Activated CD8-positive, alpha-beta memory T cell treated with anti-CD3 and anti-CD28 coated beads, Interleukin-2, amount 10 ng/mL, durations not matched to agents 7 days and 5 days (primary cell): ENCODE data around the gene STK39. TPM values are rescaled to one million over a fixed set of nuclear protein-coding genes. Genes with fewer than 3 reads are reported as not detected.

Experiments used
- ATAC-seq: fragments of 150-1000 bp; cut with Tn5 transposase; one replicate; pipeline ENCODE4 v1.10.0; 2021; ENCODE audit warnings: moderate library complexity
- CTCF ChIA-PET: fragments of 350-600 bp; sonication (Branson Sonifier 250); formaldehyde crosslinking; loops from one replicate; lab custom pipeline; 2021; ENCODE audit warnings: antibody characterized with exemption; lab: Charles Lee
- DNase-seq: peaks from one replicate; pipeline ENCODE4 v3.0.0-alpha.2; 2020
- H3K27ac Mint-ChIP-seq: one replicate; pipeline ENCODE4 v1.8.0; 2021; ENCODE audit warnings: mild to moderate bottlenecking, mixed read lengths
- H3K27me3 Mint-ChIP-seq: one replicate; pipeline ENCODE4 v1.8.0; 2021; ENCODE audit warnings: mixed read lengths
- H3K36me3 Mint-ChIP-seq: one replicate; pipeline ENCODE4 v1.8.0; 2021; ENCODE audit warnings: mild to moderate bottlenecking, mixed read lengths
- H3K4me1 Mint-ChIP-seq: one replicate; pipeline ENCODE4 v1.8.0; 2021; ENCODE audit warnings: mixed read lengths
- H3K4me3 Mint-ChIP-seq: one replicate; pipeline ENCODE4 v1.8.0; 2021; ENCODE audit warnings: mild to moderate bottlenecking, moderate library complexity, mixed read lengths
- H3K9me3 Mint-ChIP-seq: one replicate; pipeline ENCODE4 v1.8.0; 2022; ENCODE audit warnings: low read depth, mixed read lengths
- total RNA-seq, 2 experiments: library from RNA; stranded (reverse); gene quantifications; one replicate each; pipeline ENCODE4 v1.2.3, GENCODE V29; 2021

The STK39 gene
- total RNA-seq, 2 experiments from 2014 or later = 29.4 to 35.7 TPM

DNA sequence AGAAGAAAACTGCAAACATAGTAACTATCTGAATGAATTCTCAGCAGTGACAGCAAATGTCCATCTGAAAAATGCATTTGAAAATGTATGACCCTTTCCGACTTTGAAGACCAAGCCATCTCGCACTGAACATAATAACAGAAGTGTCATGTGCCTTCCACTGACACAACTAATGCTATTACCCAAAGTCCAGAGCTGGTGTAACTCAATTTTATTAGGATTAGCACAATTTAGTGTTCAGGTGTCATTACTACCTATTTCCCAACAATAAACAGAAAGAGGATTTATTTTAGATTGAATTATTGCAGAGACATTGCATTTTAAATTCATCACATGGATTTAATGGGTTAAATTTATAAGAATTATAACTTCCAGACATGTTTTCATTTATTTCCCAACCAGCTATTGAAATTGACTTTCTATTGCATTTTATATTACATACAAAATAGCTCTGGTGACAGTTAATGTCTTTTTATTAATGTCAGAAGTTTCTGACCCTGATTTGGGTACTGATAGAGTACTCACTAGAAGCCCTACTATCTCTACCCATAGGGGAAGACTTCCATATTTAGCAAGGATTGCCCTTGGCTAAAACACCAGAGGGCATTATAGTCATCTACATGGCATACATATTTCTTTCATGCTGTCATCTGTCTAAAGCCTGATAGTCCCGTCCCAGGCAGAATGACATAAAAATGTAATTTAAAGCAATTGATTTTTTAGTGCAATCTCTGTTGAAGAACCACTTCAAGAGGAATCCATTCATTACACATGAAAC lies 7.0 kb upstream of the STK39 start:
- H3K27me3 Mint-ChIP-seq = peaks cover 2% of the 10 kb centered on the region
- peaks cover 5% of the 10 kb centered on the region for H3K4me1 Mint-ChIP-seq
- no peak overlapping the region for H3K4me3 Mint-ChIP-seq
- CTCF ChIA-PET = no interaction called here
- peaks cover 2% of the 10 kb centered on the region for H3K36me3 Mint-ChIP-seq
- DNase-seq (no peak), ATAC-seq (no peak)
- no peak overlapping the region for H3K27ac Mint-ChIP-seq
- peaks cover 7% of the 10 kb centered on the region for H3K9me3 Mint-ChIP-seq

DNA sequence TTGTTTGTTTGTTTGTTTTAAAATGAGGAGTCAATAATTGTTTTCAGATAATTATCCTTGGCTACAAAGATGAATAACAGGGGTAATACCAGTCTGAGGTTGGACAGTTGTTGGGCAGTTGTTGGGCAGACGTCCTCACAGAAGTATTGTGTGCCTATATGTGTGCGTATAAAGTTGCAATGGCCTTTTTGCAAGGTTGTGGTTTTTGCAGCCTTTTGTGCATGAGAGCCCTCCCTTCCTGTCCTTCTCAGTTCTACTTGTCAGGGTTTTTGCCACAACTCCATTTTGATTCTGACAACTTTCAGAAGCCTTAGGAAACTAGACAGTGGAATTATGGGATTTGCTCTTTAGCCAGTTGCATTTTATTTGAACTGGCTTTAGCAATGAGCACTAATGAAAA lies 6.0 kb upstream of the STK39 start:
- Mint-ChIP-seq H3K4me1 (peaks cover 9% of the 10 kb centered on the region), H3K27ac (no peak overlapping the region), H3K36me3 (no peaks in the 10 kb centered on the region), H3K4me3 (no peak overlapping the region), H3K9me3 (no peaks in the 10 kb centered on the region), H3K27me3 (peaks cover 5% of the 10 kb centered on the region)
- ATAC-seq (no peak), DNase-seq (no peak)
- CTCF ChIA-PET = no interaction called here

DNA sequence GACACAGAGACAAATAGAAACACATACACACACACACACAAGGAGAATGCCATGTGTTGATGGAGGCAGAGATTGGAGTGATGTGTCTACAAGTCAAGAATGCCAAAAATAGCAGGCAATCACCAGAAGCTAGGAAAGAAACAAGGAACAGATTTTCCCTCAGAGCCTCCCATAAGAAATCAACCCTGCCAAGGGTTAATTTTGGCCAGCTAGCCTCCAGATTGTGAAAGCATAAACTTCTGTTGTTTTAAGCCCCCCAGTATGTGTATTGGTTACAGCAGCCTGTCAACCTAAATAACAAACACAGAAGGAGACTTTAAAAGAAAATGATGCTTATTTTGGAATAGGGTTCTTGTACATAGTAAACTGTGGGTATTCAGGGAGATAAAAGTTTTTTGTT lies 5.6 kb upstream of the STK39 start:
- Mint-ChIP-seq H3K27me3 (peaks cover 5% of the 10 kb centered on the region), H3K4me3 (no peak overlapping the region), H3K4me1 (peaks cover 13% of the 10 kb centered on the region), H3K36me3 (no peaks in the 10 kb centered on the region), H3K27ac (no peak overlapping the region), H3K9me3 (no peaks in the 10 kb centered on the region)
- ATAC-seq = no peak
- CTCF ChIA-PET = interaction anchor here (1.3 kb wide), 1 partner anchor 133 kb away, joined by 3 read pairs; no protein-coding TSS in a partner anchor
- DNase-seq = no peak

DNA sequence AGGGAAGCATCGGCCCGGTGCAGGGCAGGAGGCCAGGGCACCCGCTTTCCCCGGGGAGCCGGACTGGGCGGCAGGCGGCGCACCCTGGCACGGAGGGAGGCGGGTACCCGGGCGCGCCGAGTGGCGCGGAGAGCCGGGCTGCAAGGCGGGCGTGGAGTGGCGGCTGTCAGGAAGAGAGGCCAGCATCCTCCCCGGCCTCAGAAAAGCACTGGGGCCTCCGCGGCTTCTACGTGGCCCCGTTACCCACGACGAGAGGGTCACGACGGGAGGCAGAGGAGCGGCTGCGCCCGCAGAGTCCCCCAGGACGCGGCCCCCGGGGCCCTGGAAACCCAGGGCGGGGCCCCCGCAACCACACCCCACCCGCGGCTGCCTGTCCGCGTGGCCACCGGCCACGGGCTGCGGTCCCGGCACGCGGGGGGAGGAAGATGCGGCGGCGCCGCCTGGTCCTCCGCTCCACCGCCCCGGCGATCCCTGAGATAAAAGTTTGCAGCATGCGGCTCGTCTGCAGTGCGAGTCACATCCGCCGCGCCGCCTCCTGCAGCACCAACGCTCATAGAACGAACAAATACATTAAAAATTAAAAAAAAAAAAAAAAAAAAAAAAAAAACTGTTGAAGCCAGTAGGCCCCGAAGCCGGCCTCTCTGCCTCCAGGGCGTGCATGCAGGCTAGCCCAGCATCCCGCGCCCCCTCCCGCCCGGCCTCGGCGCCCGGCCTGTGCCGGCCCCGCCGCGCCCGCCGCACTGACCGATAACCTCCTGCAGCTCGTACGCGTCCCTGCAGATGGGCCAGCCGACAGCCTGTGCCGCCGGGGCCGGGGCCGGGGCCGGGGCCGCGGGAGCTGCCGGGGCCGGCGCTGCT lies 683 bp downstream of the STK39 start:
- Mint-ChIP-seq H3K36me3 (peaks cover 10% of the 10 kb centered on the region), H3K27me3 (peaks cover 5% of the 10 kb centered on the region), H3K27ac (peak overlapping the region; percentile 92), H3K4me3 (peak overlapping the region; percentile 88), H3K9me3 (no peaks in the 10 kb centered on the region), H3K4me1 (peaks cover 38% of the 10 kb centered on the region)
- ATAC-seq (peak; percentile 65), DNase-seq (peak; percentile 89)
- CTCF ChIA-PET = interaction anchor here (0.6 to 1.0 kb wide), 3 partner anchors 51 to 1766 kb away, joined by 3 to 5 read pairs (median 4); no protein-coding TSS in a partner anchor

DNA sequence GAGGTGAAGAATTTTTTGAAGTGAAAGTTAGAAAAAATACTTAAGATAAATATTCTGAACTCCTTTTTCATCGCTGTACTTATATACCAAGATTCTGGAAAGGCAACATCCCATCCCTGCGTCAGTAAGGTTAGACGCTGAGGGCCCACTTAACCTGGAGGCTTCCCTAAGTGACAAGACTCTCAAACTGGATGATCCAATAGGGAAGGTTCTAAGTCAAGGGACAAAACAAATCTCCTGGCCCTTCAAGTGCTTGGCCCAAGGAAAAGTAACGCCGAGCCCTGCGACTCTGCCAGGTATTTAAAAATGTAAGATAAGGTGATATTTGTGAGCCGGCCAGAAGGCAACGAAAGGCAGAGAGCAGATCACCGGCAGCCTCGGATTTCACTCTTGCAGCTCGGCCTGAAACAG lies 1.3 kb downstream of the STK39 start:
- H3K4me1 Mint-ChIP-seq = peaks cover 38% of the 10 kb centered on the region
- CTCF ChIA-PET = no interaction called here
- H3K27ac Mint-ChIP-seq = peak overlapping the region; percentile 92
- peak overlapping the region; percentile 88 for H3K4me3 Mint-ChIP-seq
- no peaks in the 10 kb centered on the region for H3K9me3 Mint-ChIP-seq
- DNase-seq (no peak), ATAC-seq (no peak)
- H3K36me3 Mint-ChIP-seq = peaks cover 10% of the 10 kb centered on the region
- H3K27me3 Mint-ChIP-seq = peaks cover 5% of the 10 kb centered on the region

DNA sequence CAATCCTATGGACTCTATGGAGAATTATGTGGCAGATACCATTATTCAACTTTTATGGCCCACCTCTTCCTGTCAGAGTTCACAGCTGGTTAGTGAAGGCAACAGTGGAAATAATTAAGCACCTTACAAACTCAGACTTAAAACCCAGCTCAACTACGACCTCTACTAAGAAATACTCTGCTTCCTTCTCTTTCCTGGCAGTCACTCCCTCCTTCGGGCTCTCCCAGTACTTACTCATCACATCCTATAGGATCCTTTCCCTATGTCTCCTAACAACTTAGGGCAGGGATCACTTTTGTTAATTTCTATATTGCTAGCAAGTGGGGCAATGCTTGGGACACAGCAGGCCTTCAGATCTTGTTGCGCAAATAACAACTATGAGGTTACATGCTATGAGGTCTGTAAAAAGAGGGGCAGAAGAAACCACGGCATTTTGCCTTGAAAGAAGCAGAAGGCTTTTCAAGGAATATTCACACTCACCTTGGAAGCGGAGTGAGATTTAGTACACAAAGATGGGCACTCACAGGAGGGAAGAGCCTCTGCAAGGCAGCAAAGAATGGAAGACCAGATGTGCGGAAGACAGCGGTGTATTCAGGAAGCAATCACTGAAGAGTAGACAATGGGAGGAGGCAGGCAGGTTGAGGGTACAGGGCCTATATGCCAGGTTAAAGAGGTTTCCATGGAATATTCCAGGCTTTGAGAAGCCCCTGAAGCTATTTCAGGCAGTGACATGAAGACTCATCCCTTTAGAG lies 2.1 kb downstream of the STK39 start:
- DNase-seq (no peak), ATAC-seq (no peak)
- Mint-ChIP-seq H3K4me1 (peaks cover 38% of the 10 kb centered on the region), H3K9me3 (no peaks in the 10 kb centered on the region), H3K27me3 (peaks cover 5% of the 10 kb centered on the region), H3K27ac (peak overlapping the region; percentile 80), H3K4me3 (peak overlapping the region; percentile 75), H3K36me3 (peaks cover 10% of the 10 kb centered on the region)
- CTCF ChIA-PET = no interaction called here

DNA sequence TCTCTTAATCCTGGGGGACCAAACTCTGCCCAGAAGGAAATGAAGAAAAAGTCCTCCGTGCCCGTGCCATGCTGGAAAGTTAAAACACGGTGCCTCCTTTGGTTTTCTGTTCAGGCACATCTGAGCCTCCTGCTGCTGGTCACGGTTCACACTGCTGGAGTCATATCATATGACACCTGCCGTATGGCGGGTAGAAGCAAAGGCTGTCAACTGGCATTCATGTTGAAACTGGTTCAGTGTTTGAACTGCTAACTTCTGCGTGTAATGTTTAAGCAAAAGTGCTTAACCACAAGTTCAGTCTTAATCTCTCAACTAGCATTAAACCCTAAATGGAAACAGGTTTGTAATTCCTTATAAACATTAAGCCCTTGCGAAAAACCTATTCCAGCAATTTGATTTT lies 3.1 kb downstream of the STK39 start:
- H3K27me3 Mint-ChIP-seq = peaks cover 3% of the 10 kb centered on the region
- ATAC-seq (peak; percentile 14), DNase-seq (peak; percentile 75)
- H3K4me1 Mint-ChIP-seq = peaks cover 38% of the 10 kb centered on the region
- peak overlapping the region; percentile 75 for H3K4me3 Mint-ChIP-seq
- peaks cover 10% of the 10 kb centered on the region for H3K36me3 Mint-ChIP-seq
- CTCF ChIA-PET = no interaction called here
- H3K27ac Mint-ChIP-seq = peak overlapping the region; percentile 80
- no peaks in the 10 kb centered on the region for H3K9me3 Mint-ChIP-seq

DNA sequence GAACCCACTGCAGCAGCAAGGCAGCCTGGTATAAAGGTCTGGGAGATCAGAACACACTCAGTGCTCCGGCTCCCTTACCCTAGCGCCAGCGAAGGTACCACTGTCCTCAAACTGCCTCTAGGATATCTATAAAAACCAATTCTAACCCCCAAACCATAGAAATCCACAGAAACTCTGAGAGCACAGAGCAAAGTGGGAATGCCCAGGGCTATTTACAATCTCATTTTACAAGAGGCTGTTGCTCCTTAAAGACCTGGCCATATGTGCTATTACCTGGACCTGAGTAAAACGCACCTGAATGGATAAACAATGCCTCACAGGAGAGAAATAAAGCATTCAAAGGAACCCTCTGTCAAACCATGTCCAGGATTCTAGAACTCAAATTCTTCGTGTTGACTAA lies 4.3 kb downstream of the STK39 start:
- no peaks in the 10 kb centered on the region for H3K9me3 Mint-ChIP-seq
- no peak overlapping the region for H3K27ac Mint-ChIP-seq
- ATAC-seq = no peak
- H3K27me3 Mint-ChIP-seq = no peaks in the 10 kb centered on the region
- CTCF ChIA-PET = no interaction called here
- H3K36me3 Mint-ChIP-seq = peaks cover 15% of the 10 kb centered on the region
- H3K4me3 Mint-ChIP-seq = no peak overlapping the region
- DNase-seq = no peak
- peaks cover 31% of the 10 kb centered on the region for H3K4me1 Mint-ChIP-seq

DNA sequence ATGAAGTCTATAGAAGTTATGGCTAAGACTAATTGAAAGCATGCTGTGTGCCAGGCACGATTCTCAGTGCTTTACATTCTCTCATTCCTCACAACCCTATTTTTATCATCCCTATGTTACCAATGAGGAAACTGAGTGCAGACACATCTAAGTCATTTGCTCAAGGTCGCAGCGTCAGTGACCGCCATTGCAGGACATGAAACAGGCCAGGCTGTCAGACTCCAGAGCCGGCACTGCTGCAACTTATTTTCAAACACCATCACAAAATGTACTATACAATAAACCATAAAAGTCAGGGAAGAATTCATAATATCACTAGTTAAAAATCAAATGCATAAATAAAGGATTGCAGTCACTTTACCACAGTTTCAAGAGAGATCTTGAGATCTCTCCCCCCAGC lies 5.6 kb downstream of the STK39 start:
- Mint-ChIP-seq H3K4me3 (no peak overlapping the region), H3K9me3 (no peaks in the 10 kb centered on the region), H3K4me1 (peaks cover 30% of the 10 kb centered on the region), H3K36me3 (peaks cover 22% of the 10 kb centered on the region), H3K27me3 (no peaks in the 10 kb centered on the region), H3K27ac (no peak overlapping the region)
- DNase-seq (no peak), ATAC-seq (no peak)
- CTCF ChIA-PET = no interaction called here

DNA sequence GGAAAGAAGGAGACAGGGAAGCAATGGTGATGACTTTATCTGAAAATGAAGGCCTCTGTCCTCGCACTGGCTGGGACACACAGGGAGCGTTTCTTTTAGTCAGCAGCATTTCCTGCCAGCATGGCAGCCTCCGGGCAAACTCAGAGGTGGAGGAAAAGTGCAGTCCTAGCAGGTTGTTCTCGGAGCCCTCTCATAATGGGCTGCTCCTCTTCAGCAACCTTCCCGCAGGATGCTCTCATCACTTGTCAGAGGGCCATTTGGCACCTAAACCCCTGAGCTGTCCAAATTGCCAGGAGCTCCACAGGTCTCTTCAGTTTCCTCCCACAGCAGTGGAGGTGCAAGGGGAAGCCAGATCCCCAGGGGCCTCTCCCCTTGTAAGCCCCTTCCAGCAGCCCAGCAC lies 6.2 kb downstream of the STK39 start:
- no peak for ATAC-seq
- Mint-ChIP-seq H3K9me3 (no peaks in the 10 kb centered on the region), H3K36me3 (peaks cover 23% of the 10 kb centered on the region), H3K4me1 (peaks cover 29% of the 10 kb centered on the region), H3K27me3 (no peaks in the 10 kb centered on the region), H3K4me3 (no peak overlapping the region), H3K27ac (no peak overlapping the region)
- CTCF ChIA-PET = no interaction called here
- DNase-seq = no peak

DNA sequence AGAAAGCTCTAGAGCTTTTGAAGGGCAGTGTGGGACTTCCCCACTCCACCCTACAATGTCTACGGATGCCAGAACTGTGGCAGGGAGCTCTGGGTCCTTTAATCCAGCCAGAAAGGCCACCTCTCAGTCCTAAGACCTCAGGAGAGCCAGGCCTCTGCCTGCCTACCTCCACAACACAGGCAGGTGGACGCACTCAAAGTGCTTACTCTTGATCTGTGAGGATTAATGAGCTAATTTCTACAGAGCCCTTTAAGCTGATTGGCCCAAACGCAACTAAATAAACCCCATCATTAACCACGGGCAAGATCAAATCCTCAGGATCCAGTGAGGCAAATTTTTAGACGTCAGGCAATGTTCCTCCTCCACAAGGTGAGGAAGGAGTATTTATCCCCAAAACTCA lies 8.1 kb downstream of the STK39 start:
- DNase-seq (no peak), ATAC-seq (no peak)
- Mint-ChIP-seq H3K4me1 (peaks cover 20% of the 10 kb centered on the region), H3K27ac (no peak overlapping the region), H3K9me3 (no peaks in the 10 kb centered on the region), H3K27me3 (no peaks in the 10 kb centered on the region), H3K36me3 (peaks cover 19% of the 10 kb centered on the region), H3K4me3 (no peak overlapping the region)
- CTCF ChIA-PET = no interaction called here

DNA sequence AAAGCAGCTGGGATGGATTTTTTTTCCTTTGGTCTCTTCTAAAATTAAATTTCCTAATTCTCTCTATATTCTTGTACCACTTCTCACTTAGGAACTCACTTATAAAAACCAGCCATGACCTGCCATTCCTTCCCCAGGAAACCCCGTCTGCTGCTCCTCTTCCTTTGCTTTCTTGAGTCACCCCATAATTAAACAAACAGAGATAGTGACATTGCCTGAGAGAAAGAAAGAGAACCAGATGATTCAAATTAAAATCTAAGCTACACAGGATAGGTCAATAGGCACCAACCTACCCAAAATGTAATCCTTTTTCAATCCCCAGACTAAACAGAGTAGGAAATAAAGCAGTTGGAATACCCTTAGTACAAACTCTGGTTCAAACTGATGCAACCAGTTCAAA lies 9.7 kb downstream of the STK39 start:
- Mint-ChIP-seq H3K36me3 (peaks cover 16% of the 10 kb centered on the region), H3K4me1 (peaks cover 11% of the 10 kb centered on the region), H3K4me3 (no peak overlapping the region), H3K27me3 (no peaks in the 10 kb centered on the region), H3K27ac (no peak overlapping the region), H3K9me3 (no peaks in the 10 kb centered on the region)
- DNase-seq (no peak), ATAC-seq (no peak)
- CTCF ChIA-PET = interaction anchor here (1.4 kb wide), 1 partner anchor 26 kb away, joined by 3 read pairs; no protein-coding TSS in a partner anchor

DNA sequence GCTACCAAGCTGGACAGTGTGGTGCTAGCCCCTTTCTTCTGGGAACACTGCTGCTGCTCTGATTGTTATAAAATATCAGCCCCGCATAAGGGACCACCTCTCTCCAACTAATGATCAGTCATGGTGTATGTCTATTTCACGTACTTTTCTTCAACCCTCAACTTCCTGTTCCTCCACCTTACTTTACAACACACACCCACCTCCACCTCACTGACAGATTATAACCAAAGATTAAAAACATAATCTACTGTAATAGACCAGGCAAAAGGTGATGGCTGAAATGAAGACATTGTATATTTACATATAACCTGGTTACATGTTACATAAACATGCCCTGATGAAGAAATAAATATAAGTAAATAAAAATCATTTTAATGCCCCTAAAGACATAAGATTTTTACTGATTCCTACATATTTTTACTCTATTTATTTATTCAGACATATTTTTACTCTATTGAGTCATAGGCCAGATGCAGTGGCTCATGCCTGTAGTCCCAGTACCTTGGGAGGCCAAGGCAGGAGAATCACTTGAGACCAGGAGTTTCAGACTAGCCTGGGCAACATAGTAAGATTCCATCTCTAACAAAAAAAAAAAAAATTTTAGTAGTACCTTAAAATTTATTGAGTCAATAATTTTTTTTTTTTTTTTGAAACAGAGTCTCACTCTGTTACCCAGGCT lies 12.8 kb downstream of the STK39 start:
- DNase-seq = no peak
- Mint-ChIP-seq H3K4me1 (peaks cover 11% of the 10 kb centered on the region), H3K27me3 (no peaks in the 10 kb centered on the region), H3K4me3 (no peak overlapping the region), H3K27ac (peak overlapping the region; percentile 0), H3K36me3 (peaks cover 29% of the 10 kb centered on the region), H3K9me3 (peaks cover 4% of the 10 kb centered on the region)
- peak; percentile 76 for ATAC-seq
- CTCF ChIA-PET = no interaction called here
